Measurements from ENCODE around the gene PHLDA2.

Gene PHLDA2, protein sequence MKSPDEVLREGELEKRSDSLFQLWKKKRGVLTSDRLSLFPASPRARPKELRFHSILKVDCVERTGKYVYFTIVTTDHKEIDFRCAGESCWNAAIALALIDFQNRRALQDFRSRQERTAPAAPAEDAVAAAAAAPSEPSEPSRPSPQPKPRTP

DNA sequence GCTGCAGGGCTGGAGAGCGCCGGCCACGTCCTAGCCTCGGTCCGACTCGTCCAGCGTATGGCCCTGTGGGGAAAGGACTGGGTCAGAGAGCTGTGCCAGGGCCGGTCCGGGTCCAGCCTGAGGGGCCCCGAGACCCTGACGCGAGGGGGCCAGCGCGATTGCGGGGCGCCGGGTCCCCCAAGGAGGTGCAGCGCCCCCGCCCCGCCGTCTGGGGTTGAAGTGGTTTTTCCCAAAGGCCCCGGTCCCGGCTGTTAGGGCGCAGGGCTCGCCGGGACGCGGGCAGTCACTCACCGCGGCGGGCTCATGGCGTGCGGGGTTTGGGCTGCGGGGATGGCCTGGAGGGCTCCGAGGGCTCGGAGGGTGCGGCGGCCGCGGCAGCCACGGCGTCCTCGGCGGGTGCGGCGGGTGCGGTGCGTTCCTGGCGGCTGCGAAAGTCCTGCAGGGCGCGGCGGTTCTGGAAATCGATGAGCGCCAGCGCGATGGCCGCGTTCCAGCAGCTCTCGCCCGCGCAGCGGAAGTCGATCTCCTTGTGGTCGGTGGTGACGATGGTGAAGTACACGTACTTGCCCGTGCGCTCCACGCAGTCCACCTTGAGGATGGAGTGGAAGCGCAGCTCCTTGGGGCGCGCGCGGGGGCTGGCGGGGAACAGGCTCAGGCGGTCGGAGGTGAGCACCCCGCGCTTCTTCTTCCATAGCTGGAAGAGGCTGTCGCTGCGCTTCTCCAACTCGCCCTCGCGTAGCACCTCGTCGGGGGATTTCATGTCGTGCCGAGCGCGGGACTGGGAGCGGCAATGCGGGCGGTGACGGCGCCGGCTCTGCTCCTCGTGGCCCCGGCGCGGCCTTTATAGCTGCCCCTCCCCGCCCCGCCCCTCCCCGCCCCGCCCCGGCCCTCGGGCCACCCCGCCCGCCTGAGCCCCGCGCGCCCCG, at the start of gene PHLDA2:
Gene PHLDA2 (minus strand): TSS at position 816 of the 926 bp plus-strand sequence. CDS start 56 bp downstream, at position 760.
- peak; percentile 47 for DNase-seq (ENCODE audit: low read depth)

DNA sequence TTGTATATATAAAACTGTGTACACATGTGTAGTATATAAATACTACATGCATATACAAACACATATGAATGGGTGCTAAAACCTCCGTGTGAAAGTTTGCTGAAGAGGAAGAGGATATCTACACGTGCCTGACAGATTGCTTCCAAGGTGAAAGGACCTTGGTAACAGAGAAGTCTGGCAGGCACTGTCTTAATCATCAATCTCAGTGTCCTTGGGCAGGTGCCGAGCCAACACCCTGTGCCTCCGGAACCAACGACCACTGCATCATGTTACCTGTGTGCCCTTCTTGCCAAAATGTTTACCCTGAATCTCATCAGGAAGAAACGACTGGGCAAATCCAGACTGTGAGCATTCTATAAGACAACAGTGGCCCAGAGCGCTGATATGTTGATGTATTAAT, 47.9 kb upstream of the PHLDA2 start:
- DNase-seq (ENCODE audit: low read depth): no peak

DNA sequence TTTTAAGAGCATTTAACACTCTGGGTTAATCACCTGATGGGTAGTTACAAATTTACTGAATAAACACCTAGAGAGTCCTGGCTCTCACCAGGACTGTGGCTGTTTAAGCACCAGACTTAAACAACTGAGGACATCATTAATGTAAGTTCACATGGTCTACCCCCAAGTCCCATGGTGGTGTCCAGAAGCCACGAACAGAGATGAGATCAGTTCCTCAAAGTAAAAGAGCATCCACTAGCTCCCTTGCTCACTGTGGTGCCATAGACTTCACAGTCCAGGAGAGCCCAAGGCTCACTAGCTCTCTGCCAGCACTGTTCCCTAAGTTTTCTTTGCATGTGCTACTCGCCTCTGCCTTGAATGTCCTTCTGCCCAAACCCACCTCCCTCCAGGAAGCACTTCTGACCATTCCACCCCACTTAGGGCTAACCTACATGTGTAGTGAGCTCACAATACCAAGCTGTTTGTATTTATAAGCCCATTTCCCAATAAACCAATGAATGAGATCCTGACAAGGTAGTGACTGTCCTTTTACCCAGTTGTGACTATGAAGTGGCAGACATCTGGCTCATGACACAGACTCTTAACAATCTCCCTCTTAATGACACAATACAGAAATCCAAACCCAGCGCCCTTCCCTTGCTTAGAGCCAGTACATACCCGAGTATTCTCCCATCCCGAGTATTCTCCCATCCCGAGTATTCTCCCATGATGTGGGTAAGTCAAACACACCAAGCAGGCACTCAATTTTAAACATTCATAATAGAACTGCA, 47.3 kb upstream of the PHLDA2 start:
- DNase-seq (ENCODE audit: low read depth): no peak

DNA sequence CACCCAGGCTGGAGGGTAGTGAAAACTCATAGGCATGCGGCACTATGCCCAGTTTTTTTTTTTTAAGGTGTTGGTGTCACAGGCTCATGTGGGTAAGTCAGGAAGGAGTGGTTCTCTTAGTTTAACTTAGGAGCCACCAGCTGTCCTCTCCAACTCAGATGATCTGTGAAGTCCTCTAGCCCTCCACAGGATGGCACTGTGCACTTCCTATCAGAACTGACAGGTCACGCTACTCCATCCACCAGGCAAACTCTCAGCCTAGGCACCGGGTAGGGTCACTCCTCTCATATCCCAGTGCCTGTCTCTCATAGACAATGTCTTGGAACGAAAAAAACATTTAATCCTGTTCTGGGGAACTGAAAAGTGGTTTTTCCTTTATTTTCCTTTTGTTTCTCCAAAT, 46.4 kb upstream of the PHLDA2 start:
- no peak for DNase-seq (ENCODE audit: low read depth)

DNA sequence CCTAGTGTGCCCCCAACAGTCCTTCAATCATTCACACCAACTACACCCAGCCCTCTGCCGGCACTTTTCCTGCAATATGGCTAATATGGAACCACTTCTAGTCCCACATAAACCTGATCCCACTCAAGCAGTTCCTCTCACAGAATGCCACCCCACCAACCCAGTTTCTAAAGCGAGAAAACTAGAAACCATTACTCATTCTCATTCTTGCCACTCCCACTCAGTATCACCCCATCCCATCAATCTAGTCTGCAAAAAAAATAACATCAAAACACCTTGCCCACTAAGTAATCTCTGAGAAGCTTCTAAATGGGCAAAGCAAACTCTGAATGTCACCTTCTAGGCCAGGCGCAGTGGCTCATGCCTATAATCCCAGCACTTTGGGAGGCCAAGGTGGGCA, 45.1 kb upstream of the PHLDA2 start:
- no peak for DNase-seq (ENCODE audit: low read depth)

DNA sequence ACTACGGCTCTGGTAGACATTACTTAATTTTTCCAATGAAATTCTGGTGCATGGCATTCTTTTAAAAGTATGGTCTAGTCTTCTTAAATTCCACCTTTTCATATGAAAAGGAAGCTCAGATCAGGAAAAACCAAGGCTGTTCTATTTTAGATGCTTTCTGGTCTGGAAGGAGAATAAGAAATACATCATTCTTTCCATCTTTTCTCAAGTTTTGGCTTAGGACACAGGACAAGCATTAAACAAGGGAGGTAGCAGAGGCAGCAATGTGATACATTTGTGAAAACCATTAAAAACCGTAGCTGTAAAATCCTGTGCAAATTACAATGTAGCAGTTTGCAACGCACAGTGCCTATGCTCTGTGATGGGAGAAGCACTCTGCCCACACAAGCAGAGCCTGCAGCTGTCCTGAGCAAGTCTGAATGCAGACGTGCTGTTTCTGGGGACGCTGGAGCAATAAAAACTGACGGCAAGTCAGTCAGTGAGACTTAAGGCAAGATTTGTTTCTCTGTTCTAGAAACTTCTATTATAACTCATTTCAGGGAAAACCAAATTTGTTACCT, 39.2 kb upstream of the PHLDA2 start:
- no peak for DNase-seq (ENCODE audit: low read depth)

DNA sequence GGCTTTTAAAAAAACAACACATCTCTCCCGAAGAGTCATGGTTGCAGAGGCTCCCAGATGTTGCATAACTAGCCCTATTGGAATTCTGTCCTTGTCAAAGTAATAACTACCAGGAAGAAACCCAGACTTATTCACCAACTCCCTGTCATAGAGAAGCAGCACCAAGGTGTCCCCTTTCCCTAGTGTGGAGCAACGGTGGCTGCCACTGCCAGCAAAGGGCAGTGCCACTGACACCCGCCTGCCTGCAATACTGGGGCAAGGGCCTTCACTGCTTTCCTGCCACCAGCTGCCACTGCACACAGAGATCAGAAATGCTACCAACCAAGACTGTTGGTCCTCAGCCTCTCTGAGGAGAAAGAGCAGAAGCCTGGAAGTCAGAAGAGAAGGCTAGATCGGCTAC, 35.6 kb upstream of the PHLDA2 start:
- DNase-seq (ENCODE audit: low read depth): no peak

DNA sequence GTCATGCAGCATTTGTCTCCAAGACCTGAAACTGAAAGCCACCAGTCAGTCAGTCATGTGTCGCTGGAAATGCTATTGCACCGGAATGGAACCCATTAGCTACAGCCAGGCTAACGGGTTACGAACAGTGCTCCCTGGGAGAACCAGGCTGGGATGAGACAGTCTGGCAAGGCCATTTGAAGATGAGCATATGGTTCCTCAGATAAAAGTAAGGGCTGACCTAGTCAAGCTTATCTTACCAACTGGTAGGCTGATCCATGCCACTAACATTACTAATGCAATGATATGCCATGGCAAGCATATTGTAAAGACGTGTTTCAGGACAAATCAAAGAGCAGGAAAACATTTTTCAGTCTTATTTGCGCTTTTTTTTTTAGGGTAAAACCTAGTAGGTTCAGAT, 34.5 kb upstream of the PHLDA2 start:
- DNase-seq (ENCODE audit: low read depth): no peak

DNA sequence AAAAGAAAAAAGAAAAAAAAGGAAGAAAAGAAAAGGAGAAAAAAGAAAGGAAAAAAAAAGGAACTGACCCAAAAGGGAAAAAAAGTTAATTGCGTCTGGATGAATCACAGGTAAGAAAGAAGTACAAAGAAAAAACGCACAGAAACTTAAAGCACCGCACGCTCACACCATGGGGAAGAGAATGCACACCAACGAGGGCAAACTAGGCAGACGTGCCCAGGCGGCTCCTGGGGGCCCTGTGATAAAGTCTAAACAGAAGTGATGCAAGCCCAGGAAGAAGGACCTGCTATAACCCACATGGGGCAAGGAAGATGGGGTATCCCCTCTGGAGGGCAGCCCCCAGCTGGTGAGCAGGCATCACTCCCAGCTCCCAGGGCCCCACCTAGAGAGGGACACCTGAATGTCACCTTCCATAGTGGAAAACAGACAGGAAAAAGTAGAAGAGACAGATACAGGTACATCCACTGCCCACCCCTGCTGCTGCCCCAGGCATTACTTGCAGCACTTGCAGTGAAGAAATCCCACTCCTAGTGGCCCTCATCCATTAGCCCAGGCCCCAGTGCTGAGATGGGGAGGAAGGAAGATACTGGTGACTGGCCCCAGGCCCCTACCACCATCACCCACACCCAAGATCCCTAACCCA, 34.0 kb upstream of the PHLDA2 start:
- DNase-seq (ENCODE audit: low read depth): no peak

DNA sequence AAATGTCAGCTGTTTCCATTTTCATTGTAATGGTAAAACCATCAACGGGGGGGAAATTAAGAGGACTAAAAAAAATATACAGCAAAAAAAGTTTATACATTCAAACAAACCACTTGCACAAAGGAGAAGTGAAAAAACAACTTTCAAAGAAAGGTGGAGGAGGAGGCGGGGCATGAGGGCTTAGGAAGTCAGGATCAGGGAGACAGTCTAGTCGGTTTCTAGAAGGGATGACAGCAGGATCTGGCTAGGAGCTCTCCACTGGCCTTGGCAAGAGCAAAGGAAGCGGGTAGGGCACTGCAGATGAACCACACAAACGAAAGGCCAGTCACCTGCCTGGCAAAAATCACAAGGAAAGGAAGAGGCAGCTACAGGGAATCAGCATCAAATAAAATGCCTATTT, 31.9 kb upstream of the PHLDA2 start:
- DNase-seq (ENCODE audit: low read depth): no peak

DNA sequence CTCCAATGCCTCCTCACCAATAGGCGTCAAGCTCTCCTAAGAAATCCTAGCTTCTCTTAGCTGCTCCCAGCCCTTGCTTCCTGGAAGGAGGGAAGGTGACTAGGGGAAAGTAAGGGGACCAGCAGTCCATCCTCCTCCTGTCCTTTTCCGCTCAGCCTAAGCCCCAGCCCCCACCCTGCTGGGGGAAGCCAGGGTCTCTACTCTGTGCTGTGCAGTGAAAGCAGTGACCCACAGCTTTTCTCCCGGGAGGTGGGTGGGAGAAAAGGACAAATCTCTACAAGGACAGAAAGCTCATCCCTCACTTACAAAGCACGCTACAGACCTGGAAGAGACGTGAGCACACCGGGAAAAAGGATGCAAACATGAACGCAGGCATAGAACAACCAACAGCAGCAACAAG, 30.9 kb upstream of the PHLDA2 start:
- DNase-seq (ENCODE audit: low read depth): no peak

DNA sequence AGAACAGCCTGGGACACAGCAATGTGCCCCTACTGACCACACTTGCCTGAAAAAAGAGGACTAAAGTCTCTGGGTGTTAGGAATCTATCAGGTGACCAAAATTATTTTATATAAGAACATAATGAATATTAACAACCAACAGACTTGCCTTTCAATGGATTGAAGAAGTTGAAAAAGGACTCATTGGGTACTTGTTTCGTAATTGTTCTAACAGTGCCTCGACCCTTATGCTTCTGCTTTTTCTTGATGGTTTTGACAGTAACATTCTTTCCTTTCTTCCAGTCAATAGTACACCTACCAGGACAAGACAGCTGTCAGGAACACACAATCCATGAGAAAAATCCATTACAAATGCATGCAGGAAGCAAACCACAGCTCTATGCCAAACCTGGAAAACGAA, 29.0 kb upstream of the PHLDA2 start:
- DNase-seq (ENCODE audit: low read depth): no peak

DNA sequence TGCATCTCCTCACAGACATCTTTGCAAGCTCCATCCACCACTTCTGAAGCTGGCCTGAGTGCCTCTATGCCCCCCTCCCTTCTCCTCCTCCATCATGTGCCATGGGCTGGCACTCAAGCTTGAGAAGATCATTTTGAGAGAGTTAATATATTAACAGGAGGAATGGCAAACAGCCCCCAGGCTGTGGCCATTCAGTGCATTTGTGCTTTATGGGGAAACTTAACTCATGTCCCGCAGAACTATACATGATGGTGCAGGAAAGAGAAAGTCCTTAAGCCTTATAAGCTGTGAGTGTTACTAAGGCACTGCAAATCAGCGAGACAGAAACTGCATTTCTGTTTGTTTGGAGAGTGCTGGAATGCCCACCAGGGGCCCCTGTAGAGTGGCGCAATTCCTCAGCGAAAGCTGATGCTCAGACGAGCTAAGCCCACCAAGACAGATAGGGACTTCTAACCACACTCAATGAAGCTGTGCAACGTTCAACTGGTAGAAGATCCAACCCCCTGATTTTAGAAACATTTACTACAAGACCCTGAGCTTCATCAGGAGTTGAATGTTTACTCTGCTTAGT, 26.8 kb upstream of the PHLDA2 start:
- DNase-seq (ENCODE audit: low read depth): no peak

DNA sequence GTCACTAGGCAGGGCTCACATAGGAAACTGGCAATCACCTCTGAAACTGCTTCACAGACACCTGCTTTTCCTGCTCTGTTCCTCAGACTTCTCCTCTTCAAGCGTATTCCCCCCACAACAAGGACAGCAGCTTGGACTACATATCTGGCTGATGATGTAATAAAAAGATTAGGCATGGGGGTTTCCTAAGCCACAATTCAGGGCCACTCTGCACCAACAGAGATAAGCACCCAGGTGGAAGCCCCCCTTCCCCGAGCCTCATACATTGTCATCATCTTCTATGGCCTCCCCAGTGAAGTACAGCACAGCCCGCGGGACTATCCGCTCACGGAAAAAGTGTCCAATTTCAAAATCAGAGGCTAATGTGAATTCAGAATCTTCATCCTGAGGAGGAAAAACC, 25.0 kb upstream of the PHLDA2 start:
- DNase-seq (ENCODE audit: low read depth): no peak

DNA sequence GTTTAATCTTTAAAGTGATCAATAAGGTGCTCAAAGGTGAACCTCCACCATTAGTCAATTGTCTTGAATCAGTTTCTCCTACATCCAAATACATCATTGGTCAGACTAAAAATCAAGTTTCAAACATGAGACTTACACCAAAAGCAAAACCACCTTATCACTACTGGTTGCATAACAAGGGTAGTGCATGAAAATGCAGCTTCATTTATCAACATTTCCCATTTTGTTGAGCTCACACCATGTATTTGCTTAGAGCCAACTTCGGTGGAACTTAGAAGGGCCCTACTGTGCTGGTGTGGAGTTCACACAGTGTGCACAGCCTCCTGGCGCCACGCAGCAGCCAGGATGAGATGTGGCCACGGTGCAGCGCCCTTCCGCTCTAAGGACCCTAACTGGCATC, 23.1 kb upstream of the PHLDA2 start:
- no peak for DNase-seq (ENCODE audit: low read depth)

DNA sequence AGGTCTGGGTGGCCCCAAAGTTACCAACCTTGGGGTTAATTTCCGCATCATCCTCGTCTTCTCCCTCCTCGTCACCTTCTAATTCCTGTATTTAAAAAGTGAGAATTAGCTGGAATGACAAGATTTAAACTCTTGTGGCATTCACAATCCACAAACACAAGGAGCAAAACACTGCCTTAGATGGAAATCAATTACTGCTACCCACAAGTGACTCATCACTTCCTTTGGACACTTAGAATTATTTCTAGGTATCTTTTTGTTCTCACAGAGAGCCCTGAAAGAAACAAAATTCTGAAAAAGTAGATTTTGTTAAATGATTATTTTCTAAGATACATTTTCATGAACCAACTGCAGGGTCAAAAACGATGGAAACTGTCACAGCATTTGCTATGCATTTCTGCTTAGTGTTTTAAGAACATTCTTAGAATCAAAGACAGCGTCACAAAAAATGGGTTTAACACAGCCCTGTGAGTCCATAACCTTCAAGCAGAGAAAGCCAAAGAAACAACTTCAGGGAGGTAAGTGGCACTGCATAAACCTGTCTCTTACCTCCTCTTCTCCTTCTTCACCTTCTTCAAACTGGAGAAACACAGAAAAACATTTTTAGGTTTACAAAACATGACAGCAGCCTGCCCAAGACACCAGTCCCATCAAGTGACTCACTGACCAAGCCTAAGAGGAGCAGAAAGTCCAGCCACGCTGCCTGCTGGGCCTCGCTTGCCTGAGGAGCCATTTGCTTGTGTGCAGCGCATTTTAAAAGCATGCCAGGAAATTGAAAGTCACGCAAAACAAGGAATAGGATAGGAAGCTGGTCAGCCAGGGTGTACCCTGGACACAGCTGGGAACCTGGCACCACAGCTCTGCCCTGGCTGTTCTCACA, 22.3 kb upstream of the PHLDA2 start:
- DNase-seq (ENCODE audit: low read depth): no peak

DNA sequence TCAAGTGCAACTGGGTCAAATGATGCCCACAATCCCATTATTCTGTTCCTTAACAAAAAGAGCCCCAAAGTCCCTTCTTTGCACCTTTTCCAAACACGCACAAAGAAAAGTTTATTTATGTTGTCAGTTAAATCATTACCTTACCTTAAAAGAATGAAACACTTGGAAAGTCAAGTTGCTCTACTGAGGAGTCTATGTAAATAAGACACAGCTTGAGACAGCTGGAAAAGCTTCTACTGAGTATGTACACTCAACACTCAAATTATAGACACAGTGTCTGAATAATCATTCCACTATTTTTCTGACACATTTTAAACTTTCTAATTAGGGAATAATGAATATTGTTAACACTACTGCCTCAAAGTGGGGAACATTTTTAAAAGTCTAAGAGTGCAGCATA, 21.6 kb upstream of the PHLDA2 start:
- DNase-seq (ENCODE audit: low read depth): no peak

DNA sequence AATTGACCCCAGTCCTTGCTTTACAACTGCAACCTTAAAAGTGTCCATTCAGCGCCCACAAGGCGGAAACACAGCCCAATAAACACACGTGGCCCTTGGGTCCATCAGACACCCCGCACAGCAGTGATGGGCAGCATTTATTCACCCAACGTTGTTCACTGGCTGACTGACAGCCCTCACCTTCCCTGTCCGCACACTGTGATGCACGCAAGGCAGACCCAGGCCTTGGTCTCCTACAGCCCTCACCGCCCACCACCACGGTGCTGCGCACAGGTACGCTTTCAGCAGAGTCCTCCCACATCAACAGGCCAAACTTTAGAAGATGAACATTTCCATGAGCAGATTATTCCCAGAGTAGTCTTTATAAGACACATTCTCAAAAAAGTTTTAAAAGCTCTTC, 20.7 kb upstream of the PHLDA2 start:
- DNase-seq (ENCODE audit: low read depth): no peak

DNA sequence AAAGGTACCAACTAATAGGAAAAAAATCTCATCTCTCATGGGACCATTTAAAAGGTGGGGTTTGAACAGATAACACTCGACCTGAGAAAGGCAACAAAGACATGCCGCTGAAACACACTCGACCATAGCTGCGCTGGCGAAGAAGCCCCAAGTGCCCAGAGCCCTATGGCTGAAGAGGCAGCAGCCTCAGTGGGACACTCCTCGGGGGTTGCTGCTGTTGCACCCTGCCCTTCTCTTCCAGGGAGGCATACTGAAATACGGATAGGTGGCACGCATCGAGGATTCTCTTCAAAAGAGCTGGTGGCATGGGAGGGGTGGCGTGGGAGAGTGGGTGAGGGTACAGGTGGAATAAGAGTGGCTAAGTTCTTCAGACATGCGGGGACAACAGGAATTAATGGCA, 18.5 kb upstream of the PHLDA2 start:
- no peak for DNase-seq (ENCODE audit: low read depth)

DNA sequence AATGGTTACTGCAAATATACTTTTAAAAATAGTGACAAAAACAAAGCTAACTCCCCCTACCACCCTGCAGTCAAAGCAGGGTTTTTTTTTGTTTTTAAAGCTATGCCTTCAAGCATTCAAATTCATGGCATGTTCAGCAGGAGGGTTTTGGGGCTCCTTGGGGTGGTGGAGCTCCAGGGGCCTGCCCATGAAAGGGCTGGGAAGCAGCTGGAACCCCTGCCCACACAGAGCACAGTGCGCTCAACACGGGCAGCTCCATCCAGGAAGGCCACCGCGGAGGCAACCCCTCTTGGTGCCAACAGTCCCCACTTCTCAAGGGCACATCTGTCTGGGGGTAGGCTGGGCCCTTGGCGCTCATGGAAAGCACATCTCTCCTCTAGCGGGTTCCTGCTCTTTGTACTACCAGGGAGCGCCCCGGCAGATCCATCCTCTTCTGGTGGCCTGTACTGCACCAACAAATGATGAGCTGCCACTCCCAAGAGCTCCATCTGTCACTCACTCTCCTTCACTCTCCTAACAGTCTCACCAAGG, 16.6 kb upstream of the PHLDA2 start:
- DNase-seq (ENCODE audit: low read depth): no peak

Data from activated T-helper 9 cell treated with anti-CD3 and anti-CD28 coated beads, Interleukin-2, amount 50 U/mL, for 16 hours (primary cell).